GM18873 (cell line): ENCODE data around the gene ZBTB20.
A peak's percentile ranks its signal among the peaks of the same experiment; 100 is the strongest.

Experiments
- ATAC-seq: cut with Tn5 transposase; IDR thresholded peaks from one replicate; pipeline ENCODE4 v1.9.1; 2021; ENCODE audit warnings: mild to moderate bottlenecking, moderate library complexity, moderate number of reproducible peaks; ENCODE audit not compliant: unreplicated experiment, low FRiP score

ZBTB20 gene

GRCh38 chr3:115092220-115092791 lies 54.8 kb downstream of the ZBTB20 start:
- ATAC-seq, result peak; percentile 58

GRCh38 chr3:115090712-115091111 lies 56.4 kb downstream of the ZBTB20 start:
- no peak for ATAC-seq

- no peak for ATAC-seq
These were observed 57.6 kb downstream of the ZBTB20 start for GRCh38 chr3:115089481-115089880.

- ATAC-seq, result no peak
These were observed 59.6 kb downstream of the ZBTB20 start for GRCh38 chr3:115087512-115087911.

GRCh38 chr3:115086344-115086743 lies 60.7 kb downstream of the ZBTB20 start:
- ATAC-seq, result no peak

- no peak for ATAC-seq
These were observed 61.8 kb downstream of the ZBTB20 start for GRCh38 chr3:115085197-115085865.

GRCh38 chr3:115084686-115085085 lies 62.4 kb downstream of the ZBTB20 start:
- no peak for ATAC-seq

GRCh38 chr3:115082260-115082659 lies 64.8 kb downstream of the ZBTB20 start:
- no peak for ATAC-seq

- ATAC-seq, result no peak
These were observed 65.6 kb downstream of the ZBTB20 start for GRCh38 chr3:115081444-115081843.

- no peak for ATAC-seq
These were observed 69.4 kb downstream of the ZBTB20 start for GRCh38 chr3:115077501-115078250.

GRCh38 chr3:115074502-115074901 lies 72.6 kb downstream of the ZBTB20 start:
- ATAC-seq, result no peak

- no peak for ATAC-seq
These were observed 74.6 kb downstream of the ZBTB20 start for GRCh38 chr3:115072265-115073021.

GRCh38 chr3:115071601-115072000 lies 75.5 kb downstream of the ZBTB20 start:
- no peak for ATAC-seq

- no peak for ATAC-seq
These were observed 75.9 kb downstream of the ZBTB20 start for GRCh38 chr3:115071166-115071565.

- no peak for ATAC-seq
These were observed 78.3 kb downstream of the ZBTB20 start for GRCh38 chr3:115068799-115069198.

- ATAC-seq, result no peak
These were observed 84.6 kb downstream of the ZBTB20 start for GRCh38 chr3:115062412-115062956.

GRCh38 chr3:115062009-115062408 lies 85.1 kb downstream of the ZBTB20 start:
- no peak for ATAC-seq

GRCh38 chr3:115052906-115053305 lies 94.2 kb downstream of the ZBTB20 start:
- ATAC-seq, result no peak

GRCh38 chr3:115042351-115042750 lies 104.7 kb downstream of the ZBTB20 start:
- no peak for ATAC-seq

GRCh38 chr3:115040673-115041286 lies 106.3 kb downstream of the ZBTB20 start:
- no peak for ATAC-seq
